Measurements from ENCODE around the gene ATP2B2. TPM values are rescaled to one million over a fixed set of nuclear protein-coding genes. Genes with fewer than 3 reads are reported as not detected.

The ATP2B2 gene
- polyA plus RNA-seq, 2 of the 4 experiments (the other 2 are of a cell fraction), result 0.03 to 0.04 TPM

DNA sequence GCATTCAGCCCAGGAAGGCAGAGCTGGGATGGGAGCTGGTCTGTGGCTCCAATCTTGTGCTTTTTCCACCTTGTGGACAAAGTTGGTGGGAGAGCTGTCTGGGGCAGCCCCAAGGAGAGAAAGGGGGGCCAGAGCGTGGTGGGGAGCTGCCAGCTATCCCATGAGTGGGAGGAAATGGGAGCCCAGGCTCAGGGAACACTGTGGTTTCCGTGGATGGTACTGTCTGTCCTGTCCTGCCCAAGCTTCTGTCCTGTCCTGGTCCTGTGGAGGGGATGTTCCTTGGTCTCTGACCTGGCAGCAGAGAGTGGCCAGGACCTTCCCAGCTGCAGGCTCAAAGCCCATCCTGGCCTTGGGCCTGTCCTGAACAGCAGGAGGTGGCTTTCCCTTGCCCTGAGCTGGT, 111.9 kb downstream of the ATP2B2 start:
- CTCF ChIA-PET, result interaction anchor here (1.2 to 1.3 kb wide), 3 partner anchors 9 to 27 kb away, joined by 3 to 4 read pairs (median 3); no protein-coding TSS in a partner anchor
- no peak overlapping the region for H3K4me2 ChIP-seq
- no peaks in the 10 kb centered on the region for H3K9me3 ChIP-seq
- 26% methylated on average over 2 of the region's 2 CpGs for WGBS (ENCODE audit: missing lambda C conversion rate)
- H3K4me3 ChIP-seq, result no peak overlapping the region
- POLR2A ChIA-PET, result no interaction called here
- H3K27ac ChIP-seq, result no peak overlapping the region
- H3K4me1 ChIP-seq, result no peaks in the 10 kb centered on the region
- TF ChIP-seq MAZ (IDR thresholded peaks at IDR 0.05; ENCODE audit: borderline replicate concordance, low read depth, low read length) (no peak), ELK1 (IDR thresholded peaks at IDR 0.05; ENCODE audit: low read depth, low read length) (no peak), NFE2L2 (conservative IDR thresholded peaks at IDR 0.05; ENCODE audit: low read length) (no peak), CHD2 (IDR thresholded peaks at IDR 0.05; ENCODE audit: low read length, partially characterized antibody) (no peak), MYC (IDR thresholded peaks at IDR 0.05; ENCODE audit: borderline replicate concordance, low read length) (no peak), PBX3 (IDR thresholded peaks at IDR 0.05) (no peak), BHLHE40 (IDR thresholded peaks at IDR 0.05; ENCODE audit: low read depth, low read length) (no peak), RFX5 (IDR thresholded peaks at IDR 0.05) (no peak), JUN (IDR thresholded peaks at IDR 0.05) (no peak), KDM1A (IDR thresholded peaks at IDR 0.05; ENCODE audit: low read depth) (no peak), MAFK (IDR thresholded peaks at IDR 0.05; ENCODE audit: partially characterized antibody) (no peak), RNF2 (IDR thresholded peaks at IDR 0.05; ENCODE audit: borderline replicate concordance, low read depth) (no peak), POLR2AphosphoS2 (conservative IDR thresholded peaks at IDR 0.05; ENCODE audit: low read length) (no peak), KDM5A (IDR thresholded peaks at IDR 0.05) (no peak), USF2 (IDR thresholded peaks at IDR 0.05) (no peak), EP300 (IDR thresholded peaks at IDR 0.05) (no peak), FOSB (CRISPR knock-in tag; IDR thresholded peaks at IDR 0.05) (no peak), RARB (CRISPR knock-in tag; IDR thresholded peaks at IDR 0.05) (no peak), RCOR1 (IDR thresholded peaks at IDR 0.05; ENCODE audit: low read depth, low read length) (no peak)
- TF ChIP-seq, protein P1, sequence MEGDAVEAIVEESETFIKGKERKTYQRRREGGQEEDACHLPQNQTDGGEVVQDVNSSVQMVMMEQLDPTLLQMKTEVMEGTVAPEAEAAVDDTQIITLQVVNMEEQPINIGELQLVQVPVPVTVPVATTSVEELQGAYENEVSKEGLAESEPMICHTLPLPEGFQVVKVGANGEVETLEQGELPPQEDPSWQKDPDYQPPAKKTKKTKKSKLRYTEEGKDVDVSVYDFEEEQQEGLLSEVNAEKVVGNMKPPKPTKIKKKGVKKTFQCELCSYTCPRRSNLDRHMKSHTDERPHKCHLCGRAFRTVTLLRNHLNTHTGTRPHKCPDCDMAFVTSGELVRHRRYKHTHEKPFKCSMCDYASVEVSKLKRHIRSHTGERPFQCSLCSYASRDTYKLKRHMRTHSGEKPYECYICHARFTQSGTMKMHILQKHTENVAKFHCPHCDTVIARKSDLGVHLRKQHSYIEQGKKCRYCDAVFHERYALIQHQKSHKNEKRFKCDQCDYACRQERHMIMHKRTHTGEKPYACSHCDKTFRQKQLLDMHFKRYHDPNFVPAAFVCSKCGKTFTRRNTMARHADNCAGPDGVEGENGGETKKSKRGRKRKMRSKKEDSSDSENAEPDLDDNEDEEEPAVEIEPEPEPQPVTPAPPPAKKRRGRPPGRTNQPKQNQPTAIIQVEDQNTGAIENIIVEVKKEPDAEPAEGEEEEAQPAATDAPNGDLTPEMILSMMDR (IDR thresholded peaks at IDR 0.05), result no peak
- ATAC-seq (peak in 1 of 2 experiments; percentile 20; a peak in 3 of 6 replicates), DNase-seq (ENCODE audit: low read depth in 1 of 2, low spot score in 1 of 2) (no peak), FAIRE-seq (no peak)

GRCh38 chr3:10392906-10393461, 112.4 kb downstream of the ATP2B2 start:
- POLR2A ChIA-PET, result no interaction called here
- WGBS (ENCODE audit: missing lambda C conversion rate), result 56% methylated on average over 14 of the region's 15 CpGs
- H3K4me1 ChIP-seq, result no peaks in the 10 kb centered on the region
- H3K4me2 ChIP-seq, result no peak overlapping the region
- no peaks in the 10 kb centered on the region for H3K9me3 ChIP-seq
- DNase-seq (ENCODE audit: low read depth in 1 of 2, low spot score in 1 of 2) (no peak), FAIRE-seq (no peak), ATAC-seq (no peak; a peak in 1 of 6 replicates)
- CTCF ChIA-PET, result interaction anchor here (1.1 to 1.3 kb wide), 4 partner anchors 9 to 49 kb away, joined by 3 to 4 read pairs (median 4); no protein-coding TSS in a partner anchor
- no peak overlapping the region for H3K27ac ChIP-seq
- H3K4me3 ChIP-seq, result no peak overlapping the region
- TF ChIP-seq, protein P2, sequence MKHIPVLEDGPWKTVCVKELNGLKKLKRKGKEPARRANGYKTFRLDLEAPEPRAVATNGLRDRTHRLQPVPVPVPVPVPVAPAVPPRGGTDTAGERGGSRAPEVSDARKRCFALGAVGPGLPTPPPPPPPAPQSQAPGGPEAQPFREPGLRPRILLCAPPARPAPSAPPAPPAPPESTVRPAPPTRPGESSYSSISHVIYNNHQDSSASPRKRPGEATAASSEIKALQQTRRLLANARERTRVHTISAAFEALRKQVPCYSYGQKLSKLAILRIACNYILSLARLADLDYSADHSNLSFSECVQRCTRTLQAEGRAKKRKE (CRISPR knock-in tag; IDR thresholded peaks at IDR 0.05; ENCODE audit: low read depth), result no peak
- TF ChIP-seq, protein P3, sequence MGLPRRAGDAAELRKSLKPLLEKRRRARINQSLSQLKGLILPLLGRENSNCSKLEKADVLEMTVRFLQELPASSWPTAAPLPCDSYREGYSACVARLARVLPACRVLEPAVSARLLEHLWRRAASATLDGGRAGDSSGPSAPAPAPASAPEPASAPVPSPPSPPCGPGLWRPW (IDR thresholded peaks at IDR 0.05), result no peak
- TF ChIP-seq HEYL (CRISPR knock-in tag; IDR thresholded peaks at IDR 0.05) (no peak), GATA3 (IDR thresholded peaks at IDR 0.05; ENCODE audit: borderline replicate concordance) (no peak), JUN (IDR thresholded peaks at IDR 0.05) (no peak), EHF (CRISPR knock-in tag; IDR thresholded peaks at IDR 0.05) (no peak), KDM5A (IDR thresholded peaks at IDR 0.05) (no peak), HOXA7 (CRISPR knock-in tag; IDR thresholded peaks at IDR 0.05) (no peak), TP53 (CRISPR knock-in tag; IDR thresholded peaks at IDR 0.05) (no peak), BHLHE40 (IDR thresholded peaks at IDR 0.05; ENCODE audit: low read depth, low read length) (no peak), TFCP2L1 (CRISPR knock-in tag; IDR thresholded peaks at IDR 0.05) (no peak), MAZ (IDR thresholded peaks at IDR 0.05; ENCODE audit: borderline replicate concordance, low read depth, low read length) (no peak), PBX3 (IDR thresholded peaks at IDR 0.05) (no peak), ESRRA (IDR thresholded peaks at IDR 0.05; ENCODE audit: borderline replicate concordance, low read length) (no peak), JUNB (IDR thresholded peaks at IDR 0.05) (no peak)
- TF ChIP-seq, protein P4, sequence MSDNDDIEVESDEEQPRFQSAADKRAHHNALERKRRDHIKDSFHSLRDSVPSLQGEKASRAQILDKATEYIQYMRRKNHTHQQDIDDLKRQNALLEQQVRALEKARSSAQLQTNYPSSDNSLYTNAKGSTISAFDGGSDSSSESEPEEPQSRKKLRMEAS (IDR thresholded peaks at IDR 0.05), result no peak
